ENCODE measurements around the gene HSD17B7.

DNA sequence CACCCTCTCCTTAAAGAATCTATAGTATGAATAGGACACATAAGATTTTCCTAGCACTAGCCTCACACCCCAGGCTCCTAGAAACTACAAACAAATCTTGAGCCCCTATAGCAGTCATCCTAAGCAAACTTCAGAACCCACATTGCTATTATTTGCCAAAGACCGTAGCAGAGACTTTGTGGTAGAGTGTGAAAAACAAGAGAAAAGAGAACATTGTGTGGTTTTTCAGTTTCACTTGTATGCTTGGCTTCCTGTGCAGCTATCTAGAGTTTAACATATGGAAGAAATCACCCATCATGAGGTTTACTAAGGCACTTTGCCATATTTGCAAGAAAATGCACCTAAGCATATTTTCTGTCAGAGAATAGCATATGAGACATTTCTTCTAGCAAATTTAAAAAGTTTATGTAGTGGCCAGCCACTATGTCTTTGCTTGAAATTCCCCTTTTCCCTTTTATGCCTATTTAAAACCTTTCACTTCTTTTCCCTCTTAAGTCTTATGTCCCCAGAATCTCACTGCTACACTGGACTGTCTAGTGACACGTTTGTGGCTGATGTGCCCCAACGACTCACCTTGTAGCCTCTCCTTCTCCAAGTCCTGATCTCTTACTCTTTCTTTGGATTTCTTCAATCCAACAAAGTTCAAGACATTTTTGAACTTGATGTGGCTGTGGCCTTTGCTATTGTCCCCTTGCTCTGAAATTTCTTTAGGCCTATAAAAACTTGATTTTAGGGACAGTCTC is 44.8 kb downstream of the HSD17B7 start:
- TF ChIP-seq, protein P1, sequence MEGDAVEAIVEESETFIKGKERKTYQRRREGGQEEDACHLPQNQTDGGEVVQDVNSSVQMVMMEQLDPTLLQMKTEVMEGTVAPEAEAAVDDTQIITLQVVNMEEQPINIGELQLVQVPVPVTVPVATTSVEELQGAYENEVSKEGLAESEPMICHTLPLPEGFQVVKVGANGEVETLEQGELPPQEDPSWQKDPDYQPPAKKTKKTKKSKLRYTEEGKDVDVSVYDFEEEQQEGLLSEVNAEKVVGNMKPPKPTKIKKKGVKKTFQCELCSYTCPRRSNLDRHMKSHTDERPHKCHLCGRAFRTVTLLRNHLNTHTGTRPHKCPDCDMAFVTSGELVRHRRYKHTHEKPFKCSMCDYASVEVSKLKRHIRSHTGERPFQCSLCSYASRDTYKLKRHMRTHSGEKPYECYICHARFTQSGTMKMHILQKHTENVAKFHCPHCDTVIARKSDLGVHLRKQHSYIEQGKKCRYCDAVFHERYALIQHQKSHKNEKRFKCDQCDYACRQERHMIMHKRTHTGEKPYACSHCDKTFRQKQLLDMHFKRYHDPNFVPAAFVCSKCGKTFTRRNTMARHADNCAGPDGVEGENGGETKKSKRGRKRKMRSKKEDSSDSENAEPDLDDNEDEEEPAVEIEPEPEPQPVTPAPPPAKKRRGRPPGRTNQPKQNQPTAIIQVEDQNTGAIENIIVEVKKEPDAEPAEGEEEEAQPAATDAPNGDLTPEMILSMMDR (conservative IDR thresholded peaks at IDR 0.05 in 1 of 2, IDR thresholded peaks at IDR 0.05 in 1 of 2; ENCODE audit: extremely low read depth in 1 of 2, insufficient read depth in 1 of 2, low read depth in 1 of 2, low read length in 2 of 2) = no peak
- no peak for TF ChIP-seq EZH2 (IDR thresholded peaks at IDR 0.05; ENCODE audit: borderline replicate concordance, low read length)
